Embryonic facial prominence (tissue), 1 donor: Measurements from ENCODE around the gene CCDC157.

Experiments
- DNase-seq: peaks from one replicate; pipeline ENCODE4 v3.0.0-alpha.2; 2016; ENCODE audit errors: extremely low spot score

Gene CCDC157

DNA sequence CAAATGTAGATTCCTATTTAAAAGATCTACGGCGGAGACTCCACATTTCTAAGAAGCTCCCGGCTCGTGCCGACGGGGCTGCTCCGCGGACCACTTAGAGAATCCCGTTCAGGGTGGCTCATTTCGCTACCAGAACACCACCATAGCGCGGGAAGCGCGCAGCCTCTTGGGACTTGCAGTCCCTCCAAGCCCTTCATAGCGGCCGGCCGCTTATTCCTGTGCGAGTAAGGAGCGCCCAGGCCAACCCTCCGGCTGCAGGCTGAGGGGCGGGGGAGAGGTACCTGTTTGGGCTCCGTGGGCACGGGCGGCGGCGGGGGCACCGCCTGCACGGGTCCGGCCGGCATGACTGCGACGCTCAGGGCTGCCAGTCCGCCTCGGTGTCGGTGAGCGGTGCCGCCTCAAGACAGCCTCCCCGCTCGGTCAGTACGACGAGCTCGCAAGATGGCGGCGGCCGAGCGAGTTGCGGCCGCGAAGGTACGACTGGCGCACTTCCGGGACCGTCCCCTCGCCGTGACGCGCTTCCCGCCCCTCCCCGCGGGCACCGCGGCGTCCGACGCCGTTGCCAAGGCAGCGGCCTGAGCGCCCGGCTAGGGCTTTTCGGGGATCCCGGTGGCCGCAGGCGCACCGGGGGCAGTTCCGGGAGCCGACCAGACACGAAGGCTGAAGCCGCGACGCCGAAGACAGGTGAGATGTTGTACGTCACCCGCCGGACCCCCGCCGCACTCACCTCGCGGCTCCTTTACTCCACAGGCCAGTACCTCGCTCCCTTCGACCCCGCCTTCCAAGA lies at the start of gene CCDC157, which contains the start of gene SF3A1:
Gene CCDC157 (plus strand): TSS at position 559 of the 787 bp plus-strand sequence. CDS start 8,994 bp downstream, outside the sequence.
Gene SF3A1 (minus strand): TSS at position 446 of the 787 bp plus-strand sequence. CDS start 102 bp downstream, at position 344.
- DNase-seq: peak; percentile 86

DNA sequence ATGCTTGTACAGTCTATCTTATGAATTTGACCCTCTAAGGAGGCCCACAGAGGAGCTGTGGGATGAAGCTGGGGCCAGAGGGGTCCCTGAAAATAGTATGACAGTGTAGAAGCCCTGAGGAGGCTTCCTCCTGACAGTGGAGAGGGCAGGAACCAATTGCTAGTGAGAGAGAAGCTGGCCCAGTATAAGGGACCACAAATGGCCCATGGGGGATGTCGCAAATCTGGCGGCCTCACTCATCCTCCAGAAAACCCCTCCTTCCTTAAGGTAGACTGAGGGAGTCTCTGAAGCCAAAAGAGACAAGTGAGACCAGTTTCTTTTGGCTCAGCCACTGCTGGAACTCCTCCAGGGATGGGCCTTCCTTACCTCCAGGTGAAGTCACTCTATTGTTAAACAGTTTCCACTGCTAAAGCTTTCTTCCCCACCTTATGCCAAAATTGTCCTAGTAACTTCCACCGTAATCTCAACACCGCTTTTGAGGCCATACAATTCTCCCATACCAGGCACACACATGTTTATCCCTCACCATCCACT lies 49.7 kb upstream of the CCDC157 start:
- no peak for DNase-seq

DNA sequence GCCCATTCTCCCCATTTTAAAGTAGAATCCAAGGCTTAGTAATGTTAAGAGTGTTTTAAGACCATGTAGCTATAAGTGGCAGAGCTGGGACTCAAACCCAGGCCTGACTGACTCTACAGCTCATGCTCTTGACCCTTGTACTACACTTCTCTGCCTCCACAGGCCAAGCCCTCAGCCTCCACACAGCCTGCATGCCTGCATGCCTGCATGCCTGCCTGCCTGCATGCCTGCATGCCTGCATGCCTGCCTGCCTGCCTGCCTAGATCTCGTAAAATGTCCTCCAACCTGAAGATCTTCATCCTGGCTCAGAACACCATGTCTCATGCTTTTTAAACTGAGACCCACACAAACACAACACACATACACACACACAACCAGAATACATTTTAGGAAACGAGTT lies 48.7 kb upstream of the CCDC157 start:
- DNase-seq: no peak

DNA sequence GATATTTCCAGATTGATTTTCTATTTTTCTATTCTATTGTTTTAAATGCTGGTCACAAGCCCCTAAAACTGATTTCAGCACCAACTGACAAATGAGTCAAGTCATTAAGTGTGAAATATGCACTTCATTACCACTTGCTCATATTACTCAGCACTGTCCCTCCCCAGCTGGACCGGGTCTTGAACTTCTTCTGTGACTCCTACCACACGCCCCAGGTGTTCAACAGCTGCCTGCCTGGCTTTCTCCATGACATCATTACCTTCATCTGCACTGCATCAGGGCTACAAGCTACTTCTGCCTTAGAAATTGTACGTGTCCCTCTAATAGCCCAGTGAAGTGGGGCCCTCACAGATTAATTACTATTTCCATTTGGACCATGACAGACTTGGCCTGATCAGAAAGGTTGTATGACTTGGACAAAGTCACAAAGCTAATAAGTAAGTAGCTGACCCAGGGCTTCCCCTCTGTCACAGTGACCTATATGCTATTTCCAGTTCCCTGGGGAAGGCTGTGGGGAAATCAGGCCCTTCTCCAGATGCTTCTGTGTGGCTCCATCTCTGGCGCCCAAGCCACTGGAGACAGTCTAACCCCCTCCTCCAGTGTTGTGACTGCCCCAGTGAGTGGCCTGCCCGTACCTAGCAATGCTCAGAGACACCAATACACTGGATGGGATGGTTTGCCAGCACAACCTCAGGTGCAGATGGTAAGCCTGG lies 48.1 kb upstream of the CCDC157 start:
- DNase-seq: no peak

DNA sequence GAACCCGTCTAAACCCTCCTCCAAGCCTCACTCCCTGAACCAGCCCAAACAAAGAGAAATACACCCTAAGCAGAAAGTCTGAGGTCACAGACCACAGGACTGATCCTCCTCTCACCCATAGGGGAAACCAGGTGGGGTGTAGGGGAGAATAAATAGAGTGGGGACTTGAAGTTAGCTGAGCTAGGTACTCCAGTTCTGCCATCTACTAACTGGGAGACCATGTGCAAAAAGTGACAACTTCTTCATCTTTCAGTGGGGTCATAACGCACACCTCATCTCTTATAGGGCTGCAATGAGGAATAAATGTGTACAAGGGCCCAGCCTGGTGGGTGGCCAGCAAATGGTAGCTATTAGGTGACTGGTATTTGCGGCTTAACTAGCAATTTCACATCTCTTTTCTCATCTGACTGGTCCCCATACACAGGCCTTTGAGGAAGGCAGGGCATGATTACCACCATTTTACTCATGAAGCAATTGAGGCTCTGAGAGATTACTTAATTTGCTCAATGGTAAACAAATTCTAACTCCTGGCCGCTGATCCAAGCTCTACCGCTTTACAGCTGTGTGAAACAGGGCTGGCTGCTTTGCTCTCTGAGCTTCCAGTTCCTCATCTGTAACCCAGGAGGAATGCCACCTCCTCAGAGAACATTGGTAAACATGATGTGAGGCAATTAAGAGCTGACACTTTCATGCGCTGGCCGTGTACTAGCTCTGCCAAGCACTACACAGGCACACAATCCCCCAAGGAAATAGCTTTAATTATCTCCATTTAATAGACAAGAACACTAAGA lies 46.7 kb upstream of the CCDC157 start:
- DNase-seq: no peak

DNA sequence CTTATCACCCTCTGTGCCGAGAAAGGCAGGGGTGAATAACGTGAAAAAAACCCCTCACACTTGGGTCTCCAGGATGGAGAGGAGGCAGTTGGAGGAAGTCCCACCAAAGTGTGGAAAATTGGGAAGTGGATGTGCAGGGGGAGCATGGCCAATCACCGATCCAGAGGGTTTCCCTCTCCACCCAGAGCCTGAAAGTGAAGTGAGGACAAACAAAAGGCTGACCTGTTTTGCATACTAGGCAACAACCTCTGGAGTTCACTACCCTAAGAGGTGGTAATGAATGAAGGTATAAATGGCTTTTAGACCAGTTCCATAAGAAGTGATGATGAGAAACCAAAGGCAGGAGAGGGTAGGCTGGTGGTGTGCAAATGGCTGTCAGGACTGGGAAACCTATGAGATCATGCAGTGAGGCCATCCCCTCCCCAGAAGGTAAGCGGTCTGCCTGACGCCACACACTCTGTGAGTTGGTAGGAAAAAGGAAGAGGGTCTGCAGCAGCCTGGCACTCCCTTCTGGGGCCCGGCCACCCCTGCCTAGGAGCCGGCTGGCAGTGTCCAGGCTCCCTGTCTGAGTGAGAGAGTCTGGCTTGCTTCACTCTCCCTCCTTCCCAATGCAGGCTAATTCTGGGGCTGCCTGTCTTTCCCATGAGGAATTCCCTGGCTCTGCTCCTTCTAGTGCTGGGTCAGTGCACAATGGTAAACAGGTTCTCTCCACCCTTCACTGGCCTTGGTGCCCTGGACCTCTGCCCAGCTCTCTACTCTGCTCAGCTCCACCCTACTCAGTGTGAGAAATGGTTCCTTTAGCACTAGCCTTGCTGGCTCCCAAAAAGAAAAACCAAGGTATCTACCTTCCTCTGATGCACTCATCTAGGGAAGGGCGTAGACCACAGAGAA lies 45.7 kb upstream of the CCDC157 start:
- DNase-seq: no peak

DNA sequence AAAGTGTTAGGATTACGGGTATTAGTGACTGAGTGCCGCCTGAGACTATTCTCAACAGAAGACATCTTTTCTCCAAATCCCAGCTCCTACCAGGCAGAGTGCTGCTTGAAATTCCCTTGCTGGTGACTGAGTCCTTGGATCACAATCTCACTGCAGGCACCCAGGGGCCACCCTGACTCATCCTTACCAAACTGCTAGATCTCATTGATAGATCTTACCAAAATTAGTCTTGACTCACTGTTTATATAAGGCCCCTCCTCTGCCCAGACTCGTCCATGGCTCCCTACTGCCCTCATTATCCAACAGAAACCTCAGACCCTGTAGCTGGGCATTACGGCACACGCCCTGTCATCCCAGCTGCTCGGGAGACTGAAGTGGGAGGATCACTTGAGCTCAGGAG lies 44.8 kb upstream of the CCDC157 start:
- DNase-seq: no peak

DNA sequence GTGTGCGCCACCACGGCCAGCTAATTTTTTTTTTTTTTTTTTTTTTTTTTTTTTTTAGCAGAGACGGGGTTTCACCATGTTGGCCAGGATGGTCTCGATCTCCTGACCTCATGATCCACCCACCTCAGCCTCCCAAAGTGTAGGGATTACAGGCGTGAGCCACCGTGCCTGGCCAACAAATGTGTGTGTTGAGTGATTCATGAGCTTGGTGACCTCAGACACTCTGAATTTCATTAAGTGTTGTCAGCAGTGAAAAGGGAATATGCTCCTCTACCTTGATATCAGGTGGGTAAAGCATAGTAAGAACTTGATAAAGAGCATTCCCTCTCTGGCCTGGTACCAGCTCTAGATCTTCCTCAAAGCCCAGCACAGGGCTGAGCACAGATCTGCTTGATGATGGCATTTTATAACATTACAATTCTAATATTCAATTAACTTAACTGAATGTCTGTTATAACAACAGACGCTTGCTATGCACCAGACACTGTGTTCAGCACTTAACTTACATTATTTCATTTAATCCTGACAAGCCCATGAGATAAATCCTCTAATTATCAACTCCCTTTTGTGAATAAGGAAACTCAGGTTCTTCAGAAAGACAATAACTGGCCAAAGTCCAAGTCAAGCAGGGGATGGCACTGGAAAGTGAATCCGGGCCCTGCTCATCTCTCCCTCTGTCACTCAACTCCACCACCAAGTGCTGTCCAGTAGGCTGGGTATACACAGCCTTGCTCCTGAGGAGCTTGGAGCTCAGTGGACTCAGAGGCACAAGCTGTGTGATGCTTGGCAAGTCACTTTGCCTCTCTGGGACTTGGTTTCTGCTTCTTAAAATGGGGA lies 43.1 kb upstream of the CCDC157 start:
- DNase-seq: no peak

DNA sequence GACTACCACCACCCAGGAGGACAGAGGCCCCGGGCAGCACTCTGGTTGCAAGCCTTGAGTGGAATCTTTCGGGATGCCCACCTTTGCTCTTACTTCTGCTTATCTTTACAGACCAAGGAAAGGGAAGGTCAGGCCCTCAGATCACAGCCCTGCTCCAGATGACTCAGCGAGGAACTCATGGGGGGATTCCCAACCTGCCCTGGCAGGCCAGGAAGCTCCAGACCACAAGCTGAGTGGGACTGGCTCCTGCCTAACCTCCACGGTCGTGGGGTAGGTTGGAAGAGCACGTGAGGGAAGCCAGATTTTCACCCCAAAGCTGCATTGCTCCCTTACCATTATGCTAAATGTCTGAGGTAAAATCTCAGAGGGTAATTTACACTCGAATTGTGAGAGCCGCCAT lies 41.9 kb upstream of the CCDC157 start:
- DNase-seq: no peak

DNA sequence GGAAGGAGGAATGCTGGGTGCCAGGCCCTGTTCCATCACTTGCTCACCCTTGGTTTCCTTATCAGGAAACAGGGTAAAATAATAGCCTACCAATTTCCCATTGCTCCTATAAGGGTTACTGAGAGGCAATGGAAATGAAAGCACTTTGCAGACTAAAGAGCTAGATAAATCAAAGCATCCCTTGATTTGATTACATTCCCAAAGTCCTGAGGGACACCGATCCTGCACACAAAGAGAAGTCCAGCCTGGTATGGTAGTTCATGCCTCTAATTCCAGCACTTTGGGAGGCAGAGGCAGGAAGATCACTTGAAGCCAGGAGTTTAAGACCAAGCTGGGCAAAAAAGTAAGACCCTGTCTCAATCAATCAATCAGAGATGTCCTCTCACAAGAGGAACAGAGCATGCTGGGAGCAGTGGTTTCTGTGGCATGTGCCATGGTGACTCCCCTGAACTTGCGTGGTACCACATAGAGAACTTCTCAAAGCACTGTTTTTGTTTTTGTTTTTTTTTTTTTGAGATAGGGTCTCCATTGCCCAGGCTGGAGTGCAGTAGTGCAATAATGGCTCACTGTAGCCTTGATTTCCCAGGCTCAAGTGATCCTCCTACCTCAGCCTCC lies 40.7 kb upstream of the CCDC157 start:
- DNase-seq: no peak

DNA sequence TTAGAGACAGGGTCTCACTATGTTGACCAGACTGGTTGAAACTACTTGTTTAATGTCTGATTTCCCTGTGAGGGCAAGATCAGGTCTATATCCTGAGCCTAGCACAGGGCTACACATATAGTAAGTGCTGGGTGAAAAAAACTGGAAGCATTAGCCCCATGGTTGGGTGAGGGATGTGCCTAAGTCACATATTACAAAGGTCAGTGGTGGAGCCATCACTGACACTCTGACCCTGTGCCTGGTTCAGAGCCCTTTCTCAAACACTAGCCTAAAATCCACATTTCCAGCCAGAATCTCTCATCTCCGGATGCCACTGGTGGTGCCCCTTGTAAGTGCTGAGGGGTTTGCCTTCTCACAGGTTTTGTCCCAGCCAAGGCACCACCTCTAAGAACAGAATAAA lies 39.0 kb upstream of the CCDC157 start:
- DNase-seq: no peak

DNA sequence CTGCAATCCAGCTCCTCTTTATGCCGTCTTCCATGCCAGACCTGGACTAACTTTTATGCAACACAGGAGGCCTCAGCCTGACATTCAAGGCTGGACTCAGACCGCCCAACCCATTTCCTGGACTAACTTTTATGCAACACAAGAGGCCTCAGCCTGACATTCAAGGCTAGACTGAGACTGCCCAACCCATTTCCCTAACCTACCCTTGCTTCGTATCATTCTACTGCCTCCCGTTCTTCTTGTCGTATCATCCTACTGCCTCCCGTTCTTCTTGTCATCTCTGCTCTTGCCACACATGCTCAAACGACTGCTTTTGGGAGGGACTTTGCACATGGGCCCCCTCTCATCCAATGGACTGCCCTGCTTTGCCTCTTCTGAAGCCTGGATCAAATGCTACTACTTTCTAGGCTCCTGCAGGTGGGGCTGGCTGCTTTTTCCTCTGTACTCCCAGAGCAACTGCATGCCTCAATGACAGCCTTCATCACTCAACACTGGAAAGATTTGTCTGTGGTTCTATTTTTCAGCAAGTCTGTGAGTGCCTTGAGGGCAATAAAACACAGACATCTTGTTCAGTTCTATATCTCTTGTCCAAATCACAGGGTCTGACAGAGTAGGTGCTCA lies 37.9 kb upstream of the CCDC157 start:
- no peak for DNase-seq

DNA sequence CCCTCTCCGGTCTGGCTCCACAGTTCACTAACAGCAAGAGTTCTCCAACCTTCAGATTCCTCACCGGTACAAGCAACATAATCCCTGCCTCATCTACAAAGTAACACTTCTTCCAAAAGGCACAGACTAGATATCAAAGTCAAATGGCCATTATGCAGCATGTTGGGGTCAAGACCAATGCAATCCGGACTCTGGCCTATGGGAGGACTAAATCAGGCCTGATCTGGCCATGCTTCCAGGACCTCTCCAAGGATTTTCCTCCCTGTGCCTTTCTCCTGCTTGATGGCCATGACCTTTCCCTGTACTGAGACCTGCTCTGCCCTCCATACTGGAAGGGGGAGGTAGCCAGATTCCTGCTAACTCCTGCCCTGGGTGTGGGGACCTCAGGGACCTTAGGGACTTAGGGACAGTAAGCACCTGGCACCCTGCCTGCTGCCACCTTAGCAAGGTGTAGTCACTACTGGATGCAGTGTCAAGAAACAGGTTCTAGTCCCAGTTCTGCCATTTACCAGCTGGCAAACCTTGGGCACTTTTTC lies 36.7 kb upstream of the CCDC157 start:
- no peak for DNase-seq

DNA sequence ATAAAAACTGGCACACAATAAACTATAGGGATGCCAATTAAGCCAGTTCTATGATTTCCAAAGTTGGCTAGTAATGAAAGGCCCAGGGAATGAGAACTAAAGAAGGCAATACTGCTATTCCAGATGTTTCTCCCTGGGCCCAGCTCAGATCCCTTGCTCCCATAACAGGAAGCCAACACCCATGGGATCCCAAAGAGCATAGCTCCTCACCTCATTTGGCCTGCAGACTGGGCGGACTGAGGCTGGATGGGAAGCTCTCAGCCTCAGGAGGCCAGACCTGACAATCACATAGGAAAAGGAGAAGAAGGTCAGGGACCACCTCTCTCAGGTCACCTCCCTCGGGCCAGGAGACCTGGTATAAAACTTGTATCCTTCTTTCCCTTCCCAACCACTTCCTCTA lies 35.3 kb upstream of the CCDC157 start:
- DNase-seq: no peak

DNA sequence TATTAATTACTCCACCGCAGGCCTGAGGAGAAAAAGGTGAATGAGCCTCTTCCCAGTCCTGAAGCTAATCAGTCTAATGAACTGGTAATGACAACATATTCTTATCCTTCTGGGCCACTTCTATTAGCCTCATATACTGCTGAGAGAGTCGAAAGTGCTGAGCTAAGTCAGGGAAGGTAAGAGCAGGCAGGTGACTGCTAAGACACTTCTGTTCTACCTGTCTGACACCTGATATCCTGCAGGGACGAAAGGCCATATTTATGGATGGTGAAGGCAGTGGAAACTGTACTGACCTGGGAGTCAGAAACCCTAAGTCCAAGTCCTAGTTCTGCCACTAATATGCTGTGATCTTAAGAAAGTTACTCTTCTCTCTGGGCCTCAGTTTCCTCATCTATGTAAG lies 33.6 kb upstream of the CCDC157 start:
- no peak for DNase-seq

DNA sequence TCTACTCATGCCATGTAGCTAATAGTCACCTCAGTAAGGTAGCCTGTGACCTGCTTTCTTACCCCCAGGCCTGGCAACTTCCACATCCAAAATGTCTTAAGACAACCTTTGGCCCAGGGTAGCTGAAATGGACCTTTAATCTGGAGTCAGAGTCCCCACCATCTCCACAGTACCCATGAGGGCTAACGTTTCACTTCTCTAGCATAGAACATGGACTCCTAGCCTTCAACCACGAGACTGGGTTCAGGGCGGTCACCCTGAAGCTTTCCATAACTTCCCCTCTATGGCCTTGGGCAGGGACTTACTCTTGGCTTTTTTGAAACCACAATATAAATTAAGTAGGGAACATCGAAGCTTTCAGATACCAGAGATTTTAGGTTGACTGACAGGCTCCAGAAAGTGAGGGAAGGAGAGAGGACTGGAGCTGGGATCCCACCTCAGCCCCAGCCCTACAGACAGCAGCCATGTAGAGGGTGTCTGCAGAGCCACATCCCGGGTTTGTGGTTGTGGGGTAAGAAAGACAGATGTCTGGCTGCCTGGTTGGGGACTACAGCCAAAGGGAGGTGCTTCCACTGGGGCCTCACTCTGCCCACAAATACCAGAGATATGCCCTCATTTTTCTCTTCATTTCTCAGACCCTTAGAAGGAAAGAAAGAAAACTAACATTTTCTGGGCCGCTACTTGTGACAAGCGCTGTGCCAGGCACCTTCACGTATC lies 32.6 kb upstream of the CCDC157 start:
- DNase-seq: no peak

DNA sequence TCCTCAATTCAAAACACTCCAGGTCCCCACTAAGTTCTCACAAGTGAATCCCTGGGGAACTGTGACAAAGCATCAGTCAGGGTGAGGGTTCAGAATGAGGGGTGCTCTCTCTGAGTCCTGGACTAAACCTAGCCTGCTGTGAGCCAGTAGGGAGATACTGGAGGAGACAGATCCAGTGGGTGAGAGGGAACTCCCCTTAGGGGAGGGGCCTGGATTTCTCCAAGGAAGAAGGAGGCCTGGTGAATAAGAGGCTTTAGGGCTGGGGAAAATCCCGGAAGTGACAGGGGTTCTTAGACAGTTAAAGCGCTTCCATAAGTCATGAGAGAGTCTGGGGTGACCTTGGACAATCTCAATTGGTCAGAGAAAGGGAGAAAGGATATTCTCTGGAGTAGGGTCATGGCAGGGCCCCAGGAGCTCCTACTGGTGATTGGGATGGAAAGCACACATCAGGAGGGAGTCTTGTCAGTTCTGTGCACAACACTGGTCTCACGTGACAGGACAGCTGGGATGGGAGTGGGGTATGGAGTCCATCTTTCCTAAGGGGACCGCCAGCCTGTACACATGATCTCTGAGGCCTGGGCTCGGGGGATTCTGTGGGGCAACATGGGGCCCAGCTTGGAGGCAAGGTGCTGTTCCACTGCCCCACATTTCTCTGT lies 31.6 kb upstream of the CCDC157 start:
- DNase-seq: no peak
